Measurements from ENCODE around the gene CIDEB.

Gene CIDEB

GRCh38 chr14:24280797-24281460 is 26.8 kb downstream of the CIDEB start:
- FAIRE-seq: no peak
- TF ChIP-seq POLR2A (IDR thresholded peaks at IDR 0.05; ENCODE audit: low read depth, low read length): no peak
- DNase-seq (ENCODE audit: insufficient read length, low spot score): no peak

GRCh38 chr14:24279301-24280186 is 28.2 kb downstream of the CIDEB start:
- FAIRE-seq: no peak
- TF ChIP-seq POLR2A (IDR thresholded peaks at IDR 0.05; ENCODE audit: low read depth, low read length): no peak
- no peak for DNase-seq (ENCODE audit: insufficient read length, low spot score)

DNA sequence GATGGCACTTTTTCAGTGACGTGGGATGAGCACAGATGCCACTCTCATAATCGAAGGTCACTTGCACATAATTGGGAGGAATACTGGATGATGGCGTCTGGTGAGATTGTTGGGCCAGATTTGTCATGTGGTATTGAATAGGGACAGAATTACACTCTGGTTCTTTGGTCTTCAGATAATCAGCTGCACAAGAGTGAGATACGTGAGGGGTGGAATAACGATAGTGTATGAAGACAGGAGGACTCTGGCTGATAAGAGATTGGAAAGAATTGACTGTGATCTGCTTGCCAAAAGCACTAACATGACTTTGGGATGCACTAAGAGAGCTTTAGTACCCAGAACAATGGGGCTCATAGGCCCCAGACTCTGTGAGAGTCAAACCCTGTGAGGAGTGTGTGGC is 29.4 kb downstream of the CIDEB start:
- DNase-seq (ENCODE audit: insufficient read length, low spot score) (no peak), FAIRE-seq (no peak)
- no peak for TF ChIP-seq POLR2A (IDR thresholded peaks at IDR 0.05; ENCODE audit: low read depth, low read length)

DNA sequence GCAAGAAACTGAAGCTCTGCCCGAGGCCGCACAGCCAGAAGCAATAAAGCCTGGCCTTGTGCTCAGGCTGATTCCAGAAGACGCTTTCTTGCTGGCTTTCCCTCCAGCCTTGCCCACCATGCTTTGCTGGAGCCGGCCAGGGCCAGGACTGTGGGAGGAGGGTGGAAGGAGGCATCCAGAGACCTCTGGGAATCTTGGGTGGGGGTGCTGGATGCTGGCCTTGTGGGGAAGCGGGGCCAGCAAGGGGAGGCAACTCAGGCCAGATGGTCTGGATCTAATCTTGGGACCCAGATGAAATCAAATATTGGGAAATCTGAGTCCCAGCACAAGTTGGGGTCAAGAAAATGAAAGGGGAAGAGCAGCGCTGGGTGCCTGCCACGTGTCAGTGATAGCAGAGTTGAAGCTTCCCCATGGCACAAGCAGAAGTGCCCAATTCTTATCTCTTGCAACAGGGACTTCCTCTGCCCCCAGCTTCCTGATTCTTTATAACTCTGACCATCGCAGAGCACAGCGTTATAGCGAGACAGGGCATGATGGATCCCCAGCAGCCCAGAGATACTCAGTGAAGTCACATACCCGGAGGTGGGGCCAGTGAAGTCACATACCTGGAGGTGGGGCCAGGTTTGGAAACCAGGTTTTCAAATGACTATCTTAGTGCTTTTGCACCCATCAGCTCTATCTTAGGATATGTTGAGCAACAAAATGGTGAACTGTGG is 30.0 kb downstream of the CIDEB start:
- no peak for DNase-seq (ENCODE audit: insufficient read length, low spot score)
- no peak for TF ChIP-seq POLR2A (IDR thresholded peaks at IDR 0.05; ENCODE audit: low read depth, low read length)
- FAIRE-seq: no peak

DNA sequence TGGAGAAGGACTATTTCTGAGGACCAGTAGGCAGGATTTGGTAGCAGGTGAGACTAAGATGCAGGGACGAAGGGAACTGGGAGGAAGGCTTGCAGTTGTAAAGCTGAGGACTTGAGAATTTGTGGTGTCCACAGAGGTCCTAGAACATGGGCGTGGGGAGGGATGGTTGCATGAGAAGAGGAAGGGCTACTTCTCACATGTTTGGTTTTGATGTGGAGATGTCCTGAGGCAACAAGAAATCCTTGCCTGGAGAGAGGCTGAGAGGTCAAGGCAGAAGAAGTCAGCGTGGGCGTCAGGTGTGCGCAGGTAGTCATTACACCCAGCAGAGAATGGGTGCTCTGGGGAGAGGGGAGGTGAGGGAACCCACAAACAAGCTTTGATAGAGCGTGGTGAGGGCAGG is 30.7 kb downstream of the CIDEB start:
- no peak for DNase-seq (ENCODE audit: insufficient read length, low spot score)
- FAIRE-seq: no peak
- TF ChIP-seq POLR2A (IDR thresholded peaks at IDR 0.05; ENCODE audit: low read depth, low read length): no peak

DNA sequence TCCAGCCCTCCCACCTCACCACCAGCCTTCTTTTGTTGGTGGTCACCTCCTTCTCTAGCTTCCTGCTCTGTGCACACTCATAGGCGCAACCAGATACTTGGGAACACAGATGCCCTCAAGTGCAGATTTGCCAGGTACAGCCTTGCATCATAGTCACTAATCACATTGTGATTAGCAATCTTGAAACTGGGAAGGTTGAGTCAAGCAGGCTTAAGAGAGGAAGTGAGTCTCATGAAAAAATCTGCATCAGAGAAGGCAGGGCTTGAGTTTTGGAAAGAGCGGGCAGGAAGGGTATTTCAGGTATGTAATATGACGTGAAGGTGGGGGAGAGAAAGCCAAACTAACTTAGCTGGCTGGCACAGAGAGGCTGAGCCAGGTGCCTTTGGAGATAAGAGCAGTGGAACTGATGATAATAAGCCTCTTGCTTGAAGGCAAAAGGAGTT is 33.7 kb downstream of the CIDEB start:
- no peak for TF ChIP-seq POLR2A (IDR thresholded peaks at IDR 0.05; ENCODE audit: low read depth, low read length)
- FAIRE-seq: no peak
- no peak for DNase-seq (ENCODE audit: insufficient read length, low spot score)

GRCh38 chr14:24273422-24273998 is 34.3 kb downstream of the CIDEB start:
- FAIRE-seq: no peak
- no peak for TF ChIP-seq POLR2A (IDR thresholded peaks at IDR 0.05; ENCODE audit: low read depth, low read length)
- DNase-seq (ENCODE audit: insufficient read length, low spot score): no peak

DNA sequence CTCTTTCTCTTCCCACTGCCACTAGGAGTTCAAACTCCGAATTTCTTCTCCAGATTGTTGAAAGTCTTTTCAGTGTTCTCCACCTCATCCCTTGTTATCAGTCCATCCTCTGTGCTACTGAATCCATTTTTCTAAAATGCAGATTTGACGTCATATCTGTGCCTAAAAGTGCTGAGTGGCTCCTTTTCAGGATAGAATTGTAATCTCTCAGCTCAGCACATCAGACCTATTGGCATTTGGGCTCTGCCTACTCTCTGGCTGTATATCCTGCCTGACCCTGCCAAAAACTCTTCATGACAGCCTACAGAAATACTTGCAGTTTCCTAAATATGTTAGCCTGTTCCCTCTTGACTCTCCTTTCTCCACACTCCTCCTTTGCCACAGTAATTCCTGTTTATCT is 35.3 kb downstream of the CIDEB start:
- TF ChIP-seq POLR2A (IDR thresholded peaks at IDR 0.05; ENCODE audit: low read depth, low read length): no peak
- DNase-seq (ENCODE audit: insufficient read length, low spot score) (no peak), FAIRE-seq (no peak)

GRCh38 chr14:24271834-24272263 is 35.9 kb downstream of the CIDEB start:
- FAIRE-seq: no peak
- peak; percentile 40 for DNase-seq (ENCODE audit: insufficient read length, low spot score)
- no peak for TF ChIP-seq POLR2A (IDR thresholded peaks at IDR 0.05; ENCODE audit: low read depth, low read length)

GRCh38 chr14:24271134-24271833 is 36.5 kb downstream of the CIDEB start, which contains the start of gene RABGGTA:
TSS of gene RABGGTA (minus strand) at chr14:24271597. CDS start at chr14:24271115, 482 bp downstream.
- no peak for FAIRE-seq
- peak; percentile 62 for TF ChIP-seq POLR2A (IDR thresholded peaks at IDR 0.05; ENCODE audit: low read depth, low read length)

GRCh38 chr14:24270537-24271133 is 37.1 kb downstream of the CIDEB start:
- no peak for DNase-seq (ENCODE audit: insufficient read length, low spot score)
- no peak for TF ChIP-seq POLR2A (IDR thresholded peaks at IDR 0.05; ENCODE audit: low read depth, low read length)
- no peak for FAIRE-seq

More at GRCh38 chr14:24271134-24271833, 36.5 kb downstream of the CIDEB start, which contains the start of gene RABGGTA:
- peak; percentile 75 for DNase-seq (ENCODE audit: insufficient read length, low spot score)

DNA sequence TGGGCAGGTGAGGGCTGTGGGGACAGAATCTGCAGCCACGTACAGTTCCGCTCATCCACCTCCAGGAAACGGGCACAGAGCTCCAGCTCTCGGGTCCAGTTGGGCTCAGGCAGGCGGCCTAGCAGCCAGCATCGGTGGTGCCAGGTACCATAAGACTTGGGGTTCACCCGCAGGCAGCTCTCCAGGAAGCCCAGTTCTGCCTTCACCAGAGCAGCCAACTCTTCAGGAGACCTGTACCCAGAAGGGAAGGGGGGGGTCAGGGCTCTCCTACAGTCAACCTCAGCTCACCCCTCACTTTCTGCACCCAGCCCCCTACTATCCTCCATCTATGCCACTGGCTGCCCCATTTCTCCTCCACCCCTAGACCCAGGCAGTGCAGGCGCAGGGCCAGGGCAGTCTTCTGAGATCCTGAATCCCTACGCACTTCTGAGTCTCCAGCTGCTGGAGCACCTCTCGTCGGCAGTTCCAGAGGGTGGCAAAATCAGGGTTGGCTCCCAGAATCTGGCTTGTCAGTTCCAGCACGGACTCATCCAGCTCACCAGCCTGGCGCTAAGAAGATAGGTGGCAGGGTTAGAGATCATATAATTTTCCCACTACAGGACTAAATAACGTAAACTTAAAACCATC is 37.8 kb downstream of the CIDEB start:
- DNase-seq (ENCODE audit: insufficient read length, low spot score) (no peak), FAIRE-seq (no peak)
- no peak for TF ChIP-seq POLR2A (IDR thresholded peaks at IDR 0.05; ENCODE audit: low read depth, low read length)
